Endothelial cell (in vitro differentiated cells): ENCODE data around the gene ATP2B2. TPM values are rescaled to one million over a fixed set of nuclear protein-coding genes. Genes with fewer than 3 reads are reported as not detected.

Experiments used
- DNase-seq: peaks from one replicate; pipeline ENCODE4 v3.0.0; 2021; ENCODE audit warnings: low spot score
- H3K27ac Mint-ChIP-seq: one replicate; pipeline ENCODE4 v1.8.0; 2021; ENCODE audit warnings: mixed read lengths, inconsistent platforms; ENCODE audit not compliant: unreplicated experiment
- H3K27me3 Mint-ChIP-seq: one replicate; pipeline ENCODE4 v1.8.0; 2021; ENCODE audit warnings: mild to moderate bottlenecking, moderate library complexity, mixed read lengths, inconsistent platforms; ENCODE audit not compliant: unreplicated experiment
- H3K36me3 Mint-ChIP-seq: one replicate; pipeline ENCODE4 v1.8.0; 2021; ENCODE audit warnings: mild to moderate bottlenecking, low read depth, mixed read lengths, inconsistent platforms; ENCODE audit not compliant: unreplicated experiment
- H3K4me1 Mint-ChIP-seq: one replicate; pipeline ENCODE4 v1.8.0; 2021; ENCODE audit warnings: mild to moderate bottlenecking, mixed read lengths, inconsistent platforms; ENCODE audit not compliant: unreplicated experiment
- H3K4me3 Mint-ChIP-seq: one replicate; pipeline ENCODE4 v1.8.0; 2021; ENCODE audit warnings: mild to moderate bottlenecking, mixed read lengths, inconsistent platforms; ENCODE audit not compliant: unreplicated experiment
- H3K9me3 Mint-ChIP-seq: one replicate; pipeline ENCODE4 v1.8.0; 2021; ENCODE audit warnings: mixed read lengths, inconsistent platforms; ENCODE audit not compliant: unreplicated experiment
- CTCF ChIP-seq: fragments of 200-600 bp; sonication (generic); IDR thresholded peaks from one replicate; pipeline ENCODE4 v1.5.0; 2021; ENCODE audit warnings: antibody characterized with exemption; ENCODE audit not compliant: unreplicated experiment
- total RNA-seq: library from RNA; stranded (reverse); fragmentation: NEBNext Ultra II Directional; extraction: Animal tissue kit (Norgen Biotek cat#: 25700); gene quantifications from one replicate; pipeline ENCODE4 v1.2.1, GENCODE V29; 2021; ENCODE audit not compliant: unreplicated experiment

Gene ATP2B2
- total RNA-seq, 1 donor from 2014 or later: 1.7 TPM

DNA sequence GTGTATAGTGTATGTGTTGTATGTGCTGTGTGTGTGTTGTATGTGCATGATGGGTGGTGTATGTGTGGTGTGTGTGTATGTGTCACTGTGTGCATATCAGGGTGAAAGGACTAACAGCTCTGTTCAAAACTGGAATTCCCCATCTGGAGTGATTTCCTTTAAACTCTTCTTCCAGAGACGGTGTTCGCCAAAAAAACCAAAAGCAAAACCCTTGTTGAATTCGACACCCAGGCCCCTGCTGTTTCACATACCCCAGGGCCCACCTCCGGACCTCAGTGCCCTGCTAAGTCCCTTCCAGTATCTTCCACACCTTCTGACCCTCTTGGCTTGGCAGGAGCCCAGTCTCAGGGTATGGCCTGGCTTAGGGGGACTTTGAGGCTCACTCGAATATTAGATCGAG is 139.6 kb downstream of the ATP2B2 start:
- DNase-seq: no peak
- no peak for TF ChIP-seq CTCF
- Mint-ChIP-seq H3K27me3 (peaks cover 7% of the 10 kb centered on the region), H3K4me1 (no peaks in the 10 kb centered on the region), H3K27ac (no peak overlapping the region), H3K4me3 (no peak overlapping the region), H3K9me3 (peaks cover 2% of the 10 kb centered on the region), H3K36me3 (no peaks in the 10 kb centered on the region)

- peaks cover 7% of the 10 kb centered on the region for H3K27me3 Mint-ChIP-seq
- no peak for TF ChIP-seq CTCF
Observed at GRCh38 chr3:10365316-10365715, 140.1 kb downstream of the ATP2B2 start.

GRCh38 chr3:10364806-10365205 is 140.6 kb downstream of the ATP2B2 start:
- H3K27ac Mint-ChIP-seq: no peak overlapping the region
- no peak for DNase-seq
- peaks cover 3% of the 10 kb centered on the region for H3K9me3 Mint-ChIP-seq
- no peaks in the 10 kb centered on the region for H3K4me1 Mint-ChIP-seq
- no peak overlapping the region for H3K4me3 Mint-ChIP-seq
- H3K36me3 Mint-ChIP-seq: peaks cover 3% of the 10 kb centered on the region
- no peak for TF ChIP-seq CTCF
- peaks cover 7% of the 10 kb centered on the region for H3K27me3 Mint-ChIP-seq

More at GRCh38 chr3:10365316-10365715, 140.1 kb downstream of the ATP2B2 start:
- peaks cover 3% of the 10 kb centered on the region for H3K9me3 Mint-ChIP-seq
- H3K36me3 Mint-ChIP-seq: peaks cover 2% of the 10 kb centered on the region
- no peak overlapping the region for H3K27ac Mint-ChIP-seq
- DNase-seq: no peak
- no peak overlapping the region for H3K4me3 Mint-ChIP-seq
- H3K4me1 Mint-ChIP-seq: no peaks in the 10 kb centered on the region

DNA sequence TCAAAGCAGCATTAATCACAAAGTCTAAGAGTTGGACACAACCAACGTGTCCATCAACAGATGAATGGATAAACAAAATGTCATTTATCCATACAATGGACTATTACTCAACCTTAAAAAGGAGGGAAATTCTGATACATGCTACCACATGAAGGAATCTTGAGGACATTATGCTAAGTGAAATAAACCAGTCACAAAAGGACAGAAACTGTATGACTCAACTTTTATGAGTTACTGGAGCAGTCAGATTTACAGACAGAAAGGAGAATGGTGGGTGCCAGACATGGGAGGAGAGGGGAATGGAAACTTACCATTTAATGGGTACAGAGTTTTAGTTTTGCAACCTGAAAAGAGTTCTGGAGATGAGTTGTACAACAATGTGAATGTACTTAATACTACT is 141.5 kb downstream of the ATP2B2 start:
- TF ChIP-seq CTCF: no peak
- H3K4me3 Mint-ChIP-seq: no peak overlapping the region
- peaks cover 4% of the 10 kb centered on the region for H3K27me3 Mint-ChIP-seq
- no peak for DNase-seq
- H3K27ac Mint-ChIP-seq: no peak overlapping the region
- peaks cover 3% of the 10 kb centered on the region for H3K36me3 Mint-ChIP-seq
- peaks cover 3% of the 10 kb centered on the region for H3K9me3 Mint-ChIP-seq
- H3K4me1 Mint-ChIP-seq: no peaks in the 10 kb centered on the region

DNA sequence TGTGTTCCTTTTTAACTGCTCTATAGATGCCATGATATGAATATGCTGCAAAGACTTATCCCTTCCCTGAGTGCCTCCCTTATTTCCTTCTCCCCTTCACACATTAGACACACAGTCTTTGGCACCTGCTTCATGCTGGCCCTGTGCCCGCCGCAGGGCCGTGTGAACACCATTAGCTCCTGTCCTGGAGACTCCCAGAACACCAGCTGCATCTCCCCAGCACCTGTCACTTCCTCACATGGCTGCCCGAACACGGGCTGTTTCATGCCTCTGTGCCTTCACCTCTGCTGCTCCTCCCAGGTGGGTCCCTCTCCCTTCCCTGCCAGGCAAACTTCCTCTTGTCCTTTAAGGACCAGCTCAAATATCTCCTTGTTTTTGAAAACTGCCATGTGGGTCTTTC is 144.0 kb downstream of the ATP2B2 start:
- no peak overlapping the region for H3K27ac Mint-ChIP-seq
- peaks cover 4% of the 10 kb centered on the region for H3K36me3 Mint-ChIP-seq

More for the DNA sequence above, 144.0 kb downstream of the ATP2B2 start:
- peaks cover 12% of the 10 kb centered on the region for H3K4me1 Mint-ChIP-seq
- no peak for TF ChIP-seq CTCF
- peaks cover 3% of the 10 kb centered on the region for H3K9me3 Mint-ChIP-seq
- no peak overlapping the region for H3K4me3 Mint-ChIP-seq
- DNase-seq: no peak
- H3K27me3 Mint-ChIP-seq: peaks cover 6% of the 10 kb centered on the region
